HG03354 (cell line): ENCODE data around the gene SNTB2.
"Not testable (repeated sequence)": the region's sequence is repeated elsewhere in the genome, so short reads cannot be mapped to it uniquely, and the experiment has no call there.

Experiments used
- ATAC-seq: cut with Tn5 transposase; IDR thresholded peaks from one replicate; pipeline ENCODE4 v1.9.1; 2021; ENCODE audit warnings: mild to moderate bottlenecking; ENCODE audit not compliant: unreplicated experiment, poor library complexity, severe bottlenecking

SNTB2 gene

DNA sequence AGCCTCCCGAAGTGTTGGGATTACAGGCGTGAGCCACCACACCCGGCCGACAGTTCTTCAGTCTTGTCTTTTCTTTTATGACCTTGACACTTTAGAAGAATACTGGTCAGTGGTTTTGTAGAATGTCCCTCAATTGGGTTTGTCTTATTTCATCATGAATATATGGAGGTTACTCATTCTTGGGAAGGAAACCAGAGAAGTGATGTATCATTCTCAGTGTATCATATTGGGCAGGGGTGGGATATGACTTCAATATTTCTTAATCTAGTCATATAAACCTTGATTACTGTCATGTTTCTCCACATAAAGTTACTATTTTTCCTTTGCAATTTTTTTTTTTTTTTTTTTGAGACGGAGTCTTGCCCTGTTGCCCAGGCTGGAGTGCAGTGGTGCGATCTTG, 36.9 kb downstream of the SNTB2 start:
- no peak for ATAC-seq

DNA sequence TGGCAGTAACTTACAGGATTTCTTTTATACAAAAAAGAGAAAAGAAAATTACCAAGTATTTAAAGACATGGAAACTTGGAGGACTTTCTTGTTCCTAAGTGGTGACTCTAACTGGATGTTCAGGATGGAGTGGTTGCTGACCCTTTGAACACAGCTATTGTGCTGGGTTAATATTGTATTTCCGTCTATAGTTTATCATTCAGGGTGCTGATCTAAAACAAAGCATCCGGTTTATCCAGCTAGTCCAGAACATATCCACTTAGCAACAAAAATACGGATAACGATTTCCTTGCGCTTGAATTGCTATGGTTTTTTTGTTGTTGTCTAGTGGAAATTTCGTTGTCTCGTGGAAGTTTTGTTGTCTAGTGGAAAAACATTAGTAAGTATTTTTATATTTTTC, 38.2 kb downstream of the SNTB2 start:
- ATAC-seq: no peak

DNA sequence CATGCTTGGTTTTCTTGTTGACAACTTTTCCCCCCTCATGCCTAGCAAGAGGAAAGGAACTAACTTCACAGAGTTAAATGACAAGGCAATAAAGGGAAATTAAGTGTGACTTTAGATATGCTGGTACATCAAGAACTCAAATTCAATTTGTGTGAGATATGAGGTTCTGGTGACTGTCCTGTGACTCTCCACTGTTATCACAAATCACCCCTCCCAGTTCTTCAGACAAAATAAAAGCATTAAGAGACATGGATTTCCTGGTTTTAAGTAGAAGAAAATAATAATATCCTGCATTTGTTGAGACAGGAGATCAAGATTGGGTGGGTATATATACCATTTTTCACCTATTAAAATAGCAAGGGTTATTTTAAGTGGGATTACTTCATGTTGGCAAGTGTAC, 46.2 kb downstream of the SNTB2 start:
- no peak for ATAC-seq

DNA sequence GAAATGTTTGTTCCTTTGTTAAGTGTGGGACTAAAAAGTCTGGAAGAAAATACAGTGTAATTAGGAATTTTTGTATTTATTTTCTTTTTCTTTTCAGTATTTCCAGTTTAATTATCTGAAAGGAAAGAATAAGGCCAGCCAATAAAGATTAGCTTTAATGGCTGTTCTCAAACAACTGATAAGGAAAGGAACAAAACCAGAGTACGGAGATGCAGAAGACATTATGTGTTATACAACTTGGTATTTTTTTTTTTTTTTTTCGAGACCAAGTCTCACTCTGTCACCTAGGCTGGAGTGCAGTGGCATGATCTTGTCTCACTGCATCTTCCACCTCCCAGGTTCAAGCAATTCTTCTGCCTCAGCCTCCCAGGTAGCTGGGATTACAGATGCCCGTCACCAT, 47.5 kb downstream of the SNTB2 start:
- no peak for ATAC-seq

DNA sequence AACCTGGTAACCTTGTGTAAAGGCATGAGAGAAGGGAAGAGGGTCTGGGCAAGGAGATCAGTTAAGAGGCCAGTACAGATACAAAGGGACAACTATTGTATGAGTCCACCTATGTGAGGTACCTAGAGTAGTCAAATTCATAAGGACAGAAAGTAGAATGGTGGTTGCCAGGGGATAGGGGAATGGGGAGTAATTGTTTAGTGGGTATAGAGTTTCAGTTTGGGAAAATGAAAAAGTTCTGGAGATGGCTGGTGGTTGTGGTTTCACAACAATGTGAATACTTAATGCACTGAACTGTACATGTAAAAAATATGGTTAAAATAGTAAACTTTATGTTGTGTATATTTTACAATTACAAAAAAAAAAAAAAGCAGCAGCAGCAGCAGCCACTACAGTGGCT, 49.4 kb downstream of the SNTB2 start:
- no peak for ATAC-seq

DNA sequence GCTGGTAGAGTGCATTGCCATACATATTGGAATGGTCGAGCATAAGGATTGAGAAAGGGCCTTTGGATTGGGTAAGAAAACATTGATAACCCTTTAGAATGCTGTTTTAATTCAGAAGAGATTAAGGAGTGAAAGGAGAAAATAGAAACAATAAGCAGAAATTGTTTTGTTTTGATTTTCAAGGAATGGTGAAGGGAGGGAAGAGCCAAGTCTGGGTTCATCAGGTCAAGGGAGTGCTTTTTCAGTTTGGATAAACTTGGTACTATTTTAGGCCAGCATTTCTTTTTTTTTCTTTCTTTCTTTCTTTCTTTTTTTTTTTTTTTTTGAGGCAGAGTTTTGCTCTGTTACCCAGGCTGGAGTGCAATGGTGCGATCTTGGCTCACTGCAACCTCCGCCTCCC, 50.3 kb downstream of the SNTB2 start:
- ATAC-seq: no peak

DNA sequence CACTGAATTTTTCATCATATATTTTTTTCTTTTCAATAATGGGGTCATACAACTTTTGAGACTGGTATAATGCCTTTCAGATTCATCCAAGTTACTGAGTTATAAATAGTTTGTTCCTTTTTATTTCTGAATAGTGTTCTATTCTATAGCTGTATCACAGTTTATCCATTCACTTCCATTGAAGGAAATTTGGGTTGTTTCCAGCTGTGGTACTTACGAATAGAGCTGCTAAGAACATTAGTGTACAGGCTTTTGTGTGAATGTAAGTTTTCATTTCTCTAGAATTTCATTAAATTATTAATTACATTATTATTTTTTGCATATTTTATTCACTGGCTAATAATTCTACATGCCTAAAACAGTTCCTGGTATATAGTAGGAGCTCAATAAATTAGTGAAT, 52.9 kb downstream of the SNTB2 start:
- no peak for ATAC-seq

DNA sequence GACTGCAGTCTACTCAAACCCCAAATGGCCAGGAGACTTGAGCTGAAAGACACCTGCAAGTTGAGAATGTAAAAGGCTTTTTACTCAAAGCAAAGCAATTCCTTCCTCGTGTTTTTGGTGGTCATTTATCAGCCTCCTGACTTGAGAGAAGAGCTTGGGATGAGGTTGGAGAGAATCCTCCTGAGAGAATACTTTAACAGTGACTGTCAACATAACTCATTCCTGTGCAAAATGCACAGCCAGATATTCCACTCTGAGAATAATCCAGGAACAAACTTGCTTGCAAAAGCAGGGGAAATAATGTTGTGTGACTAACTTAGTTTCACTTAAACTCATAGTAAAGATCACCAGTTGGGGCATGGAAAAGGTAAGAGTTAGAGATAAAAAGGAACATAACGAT, 53.4 kb downstream of the SNTB2 start:
- no peak for ATAC-seq

DNA sequence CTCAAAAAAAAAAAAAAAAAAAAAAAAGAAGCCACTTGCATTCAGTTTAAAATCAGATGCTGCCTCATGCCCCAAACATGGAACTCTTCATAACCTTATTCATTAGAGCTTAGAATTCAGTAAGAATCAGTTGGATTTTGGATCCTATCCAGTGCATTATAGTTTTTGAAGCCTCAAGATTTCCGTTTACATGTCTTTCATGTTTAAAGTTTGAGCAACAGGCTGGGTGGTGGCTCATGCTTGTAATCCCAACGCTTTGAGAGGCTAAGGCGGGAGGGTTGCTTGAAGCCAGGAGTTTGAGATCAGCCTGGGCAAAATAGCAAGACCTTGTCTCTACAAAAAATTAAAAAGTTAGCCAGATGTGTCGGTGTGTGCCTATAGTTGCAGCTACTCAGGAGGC, 55.0 kb downstream of the SNTB2 start:
- no peak for ATAC-seq

DNA sequence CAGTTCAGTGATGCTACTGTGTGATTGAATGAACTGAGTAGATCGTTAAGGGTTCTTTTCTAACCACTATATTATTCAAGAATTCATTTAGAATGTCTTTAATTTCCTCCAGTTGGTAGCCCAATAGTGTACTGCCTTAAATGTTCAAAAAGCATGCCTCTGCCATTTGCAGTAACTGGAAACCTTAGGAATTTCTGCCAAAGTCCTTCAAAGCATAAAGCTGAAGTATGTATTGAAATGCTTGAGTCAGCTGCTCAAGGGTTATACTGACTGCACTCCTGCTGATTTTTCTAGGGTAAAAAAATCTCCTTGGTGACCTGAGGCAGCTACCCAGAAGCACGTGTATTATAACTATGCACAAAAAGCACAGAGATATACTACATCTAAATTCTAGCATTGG, 56.5 kb downstream of the SNTB2 start:
- ATAC-seq: no peak

DNA sequence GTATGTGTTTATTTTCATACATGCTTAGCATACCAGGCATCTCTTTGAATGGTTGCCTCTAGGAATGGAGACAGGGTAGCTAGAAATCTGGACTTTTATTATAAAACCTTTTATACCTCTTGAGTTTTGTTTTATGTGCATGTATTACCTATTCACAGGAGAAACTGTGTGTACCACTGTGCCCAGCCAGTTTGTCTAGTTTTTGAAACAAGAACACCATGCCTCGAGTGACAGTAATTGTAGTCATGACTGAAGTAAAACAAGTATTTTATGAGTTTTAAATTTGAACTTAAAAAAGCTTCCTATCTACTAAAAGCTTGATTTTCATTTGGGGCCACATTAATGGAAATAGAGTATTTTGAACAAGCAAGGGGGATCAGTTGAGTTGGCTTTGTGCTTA, 57.4 kb downstream of the SNTB2 start:
- ATAC-seq: no peak

DNA sequence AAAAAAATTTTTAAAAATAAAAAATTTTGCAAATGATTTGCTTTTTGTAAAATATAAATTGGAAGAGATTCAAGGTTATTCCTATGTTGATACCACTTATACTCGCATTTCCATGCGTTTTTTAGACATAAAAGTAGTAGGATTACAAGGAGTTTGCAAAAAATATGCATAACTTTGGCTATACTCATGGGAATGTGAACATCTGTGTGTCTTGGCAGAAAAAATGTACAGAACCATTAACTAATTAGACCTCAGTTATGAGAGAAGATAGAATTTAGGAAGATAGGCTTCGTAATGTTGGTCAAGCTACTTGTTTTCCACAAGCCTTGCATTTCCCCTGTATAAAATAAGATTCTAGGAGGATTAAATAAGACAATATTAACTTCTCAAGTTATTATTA, 63.1 kb downstream of the SNTB2 start:
- no peak for ATAC-seq

DNA sequence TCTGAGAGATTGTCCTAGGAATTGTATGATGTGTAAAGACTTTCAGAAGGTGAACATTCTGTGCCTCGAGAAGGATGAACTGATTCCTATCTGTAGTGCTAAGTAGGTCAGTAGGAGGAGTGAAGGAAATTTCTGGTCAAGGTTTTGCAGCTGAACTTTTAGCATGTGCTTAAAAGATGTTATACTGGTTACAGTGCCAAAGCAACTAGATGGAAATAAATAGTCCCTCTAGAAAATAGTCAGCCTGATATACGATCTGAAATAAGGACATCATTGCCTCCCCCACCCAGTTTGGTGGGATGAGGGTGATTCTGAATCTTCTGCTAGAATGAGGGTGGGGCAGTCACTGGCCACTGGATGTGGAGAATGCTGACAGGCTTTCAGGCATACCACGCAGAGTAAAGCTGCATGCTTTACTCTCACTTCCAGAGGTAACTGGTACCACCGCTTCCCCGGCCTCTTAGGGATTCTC, 66.9 kb downstream of the SNTB2 start:
- no peak for ATAC-seq

DNA sequence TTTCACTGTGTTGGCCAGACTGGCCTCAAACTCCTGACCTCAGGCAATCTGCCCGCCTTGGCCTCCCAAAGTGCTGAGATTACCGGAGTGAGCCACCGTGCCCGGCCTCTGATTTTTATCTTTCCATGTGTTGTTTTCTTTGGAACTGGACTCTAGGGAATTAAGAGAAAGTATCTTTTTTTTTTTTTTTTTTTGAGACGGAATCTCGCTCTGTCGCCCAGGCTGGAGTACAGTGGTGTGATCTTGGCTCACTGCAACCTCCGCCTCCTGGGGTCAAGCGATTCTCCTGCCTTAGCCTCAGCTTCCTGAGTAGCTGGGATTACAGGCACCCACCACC, 72.4 kb downstream of the SNTB2 start:
- not testable (repeated sequence) for ATAC-seq

DNA sequence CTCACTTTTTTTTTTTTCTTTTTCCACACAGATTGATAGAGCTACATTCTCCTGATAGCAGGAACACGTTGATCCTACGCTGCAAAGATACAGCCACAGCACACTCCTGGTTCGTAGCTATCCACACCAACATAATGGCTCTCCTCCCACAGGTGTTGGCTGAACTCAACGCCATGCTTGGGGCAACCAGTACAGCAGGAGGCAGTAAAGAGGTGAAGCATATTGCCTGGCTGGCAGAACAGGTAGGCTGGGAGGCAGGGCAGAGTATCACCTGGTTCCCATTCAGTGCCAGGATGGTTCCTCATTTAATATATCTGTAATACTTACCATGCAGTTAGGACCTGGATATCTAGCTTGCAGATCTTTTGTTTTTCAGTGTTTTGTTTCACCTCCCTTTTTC, 73.1 kb downstream of the SNTB2 start:
- no peak for ATAC-seq

DNA sequence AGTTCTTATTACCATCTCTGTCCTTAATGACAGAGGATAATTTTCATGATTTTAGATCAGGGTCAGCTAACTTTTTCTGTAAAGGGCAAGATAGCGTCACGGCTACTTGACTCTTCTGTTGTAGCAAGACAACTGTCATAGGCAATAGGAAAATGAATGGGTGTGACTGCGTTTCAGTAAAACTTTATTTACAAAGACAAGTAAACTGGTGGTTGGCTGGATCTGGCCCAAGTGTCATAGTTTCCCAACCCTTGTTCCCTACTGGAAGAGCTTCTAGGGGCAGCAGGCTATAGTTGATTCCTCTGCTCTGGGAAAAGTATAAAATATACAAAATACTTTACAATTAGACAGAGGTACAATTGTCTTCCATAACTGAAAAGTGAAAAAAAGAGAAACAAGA, 73.5 kb downstream of the SNTB2 start:
- no peak for ATAC-seq

DNA sequence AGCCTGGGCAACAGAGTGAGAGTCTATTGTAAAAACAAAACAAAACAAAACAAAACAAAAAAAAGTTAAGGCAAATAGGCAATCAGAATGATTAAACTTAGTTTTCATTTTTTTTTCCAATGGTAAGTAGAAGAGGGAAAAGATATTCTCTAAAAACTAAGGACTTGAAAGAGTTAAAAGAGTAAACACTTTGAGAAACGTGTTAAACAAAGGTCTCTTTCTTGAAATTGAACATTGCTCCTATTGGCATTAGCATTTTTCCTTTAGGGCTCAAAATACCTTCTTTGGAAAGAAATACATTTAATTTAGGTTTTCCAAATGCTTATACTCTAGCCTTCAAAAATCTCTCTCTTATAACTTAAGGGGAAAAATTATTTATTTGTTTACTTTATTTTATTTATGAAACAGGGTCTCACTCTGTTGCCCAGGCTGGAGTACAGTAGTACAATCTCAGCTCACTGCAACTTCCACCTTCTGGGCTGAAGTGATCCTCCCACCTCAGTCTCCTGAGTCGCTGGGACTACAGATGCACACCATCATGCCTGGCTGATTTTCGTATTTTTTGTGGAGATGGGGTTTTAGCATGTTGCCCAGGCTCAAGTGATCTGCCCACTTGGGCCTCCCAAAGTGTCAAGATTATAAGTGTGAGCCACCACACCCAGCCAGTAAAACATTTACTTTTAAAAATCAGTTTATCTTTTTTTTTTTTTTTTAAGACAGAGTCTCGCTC, 79.5 kb downstream of the SNTB2 start:
- ATAC-seq: no peak

DNA sequence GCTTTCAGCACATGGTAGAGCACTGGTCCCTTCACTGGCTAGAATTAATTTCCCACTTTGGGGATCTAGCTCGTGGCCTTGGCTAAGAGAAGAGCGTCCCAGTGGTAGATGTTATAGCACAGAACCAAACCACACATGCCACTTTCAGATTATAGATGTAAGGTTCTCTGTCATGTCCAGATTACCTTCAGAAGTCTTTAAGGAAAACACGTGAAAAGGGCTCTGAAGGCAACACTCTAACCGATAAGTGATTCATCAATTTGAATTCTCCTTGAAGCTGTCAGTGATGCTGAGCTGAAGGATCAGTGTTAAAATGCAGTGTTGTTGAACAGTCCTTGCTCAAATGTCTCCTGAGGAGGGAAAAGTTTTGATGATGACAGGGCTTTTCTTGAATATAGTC, 80.7 kb downstream of the SNTB2 start:
- no peak for ATAC-seq

DNA sequence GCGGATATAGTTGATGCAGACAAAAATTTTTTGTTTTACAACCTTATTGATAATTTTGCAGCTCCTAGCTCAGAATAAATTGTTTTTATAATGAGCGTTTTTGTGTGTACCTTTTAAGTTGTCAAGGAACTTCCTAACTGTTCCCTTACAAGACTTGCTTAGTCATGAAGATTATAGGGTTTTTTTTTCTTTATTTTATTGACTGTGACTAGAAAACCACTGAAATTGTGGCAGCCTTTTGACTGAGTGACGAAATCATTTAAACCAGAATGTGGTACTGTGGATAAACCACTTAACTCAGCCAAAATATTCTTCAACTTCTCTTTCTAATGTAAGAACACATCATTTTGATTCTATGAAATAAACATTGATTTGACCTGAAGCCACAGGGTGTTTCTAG, 83.4 kb downstream of the SNTB2 start:
- no peak for ATAC-seq

DNA sequence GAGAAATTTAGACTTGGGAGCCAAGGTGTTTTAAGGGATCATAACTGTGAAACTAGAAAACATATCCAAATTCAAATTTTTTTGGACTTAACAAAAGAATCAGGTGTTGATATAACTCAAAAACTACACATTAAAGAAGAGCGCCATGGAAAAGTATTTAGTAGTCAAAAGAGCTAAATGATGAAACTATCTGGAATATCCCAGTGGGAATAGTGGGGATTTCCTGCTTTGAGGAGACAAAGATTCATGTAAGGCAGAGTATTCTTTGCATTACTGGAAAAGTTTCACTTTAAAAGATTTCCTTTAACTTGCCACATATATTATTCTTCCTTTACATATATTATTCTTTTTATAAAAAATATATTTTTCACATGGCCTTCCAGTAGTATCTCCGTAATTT, 83.9 kb downstream of the SNTB2 start:
- ATAC-seq: no peak

DNA sequence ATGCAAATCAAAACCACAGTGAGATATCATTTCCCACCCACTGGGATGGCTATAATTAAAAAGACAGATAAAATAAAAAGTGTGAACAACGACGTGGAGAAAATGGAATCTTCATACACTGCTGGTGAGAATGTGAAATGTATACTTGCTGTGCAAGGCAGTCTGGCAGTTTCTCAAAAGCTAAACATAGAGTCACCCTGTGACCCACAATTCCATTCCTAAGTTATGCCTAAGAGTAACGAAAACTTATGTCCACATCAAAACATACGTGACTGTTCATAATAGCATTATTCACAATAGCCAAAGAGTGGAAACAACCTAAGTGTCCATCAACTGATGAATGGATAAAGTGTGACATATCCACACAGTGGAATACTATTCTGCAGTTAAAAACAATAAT, 86.0 kb downstream of the SNTB2 start:
- no peak for ATAC-seq

DNA sequence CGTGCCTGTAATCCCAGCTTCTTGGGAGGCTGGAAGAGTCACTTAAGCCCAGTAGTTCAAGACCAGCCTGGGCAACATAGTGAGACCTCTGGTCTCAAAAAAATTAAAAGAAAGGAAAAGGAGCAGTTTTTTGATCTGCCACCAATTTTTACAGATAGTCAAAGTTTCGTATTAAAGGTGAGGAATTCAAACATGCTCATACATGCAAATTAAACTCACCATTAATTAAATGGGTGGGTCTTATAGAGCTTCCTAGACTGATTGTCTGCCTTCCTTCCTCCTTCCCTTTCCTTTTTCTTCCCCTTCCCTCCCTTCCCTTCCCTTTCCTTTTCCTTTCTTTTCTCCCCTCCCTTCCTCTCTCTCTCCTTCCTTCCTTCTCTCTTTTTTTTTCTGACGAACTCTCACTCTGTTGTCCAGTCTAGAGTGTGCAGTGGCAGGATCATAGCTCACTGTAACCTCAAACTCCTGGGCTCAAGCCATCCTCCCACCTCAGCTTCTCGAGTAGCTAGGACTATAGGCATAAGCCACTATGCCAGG, 87.8 kb downstream of the SNTB2 start:
- ATAC-seq: no peak
